Cerebellar cortex (tissue), 1 donor: ENCODE results near the gene FUT2.
A peak's percentile ranks its signal among the peaks of the same experiment; 100 is the strongest.

Source experiments
- DNase-seq: peaks from one replicate; pipeline ENCODE4 v3.0.0-alpha.2; 2015; ENCODE audit warnings: low spot score

The FUT2 gene

GRCh38 chr19:48750771-48751504 is 55.2 kb downstream of the FUT2 start:
- no peak for DNase-seq

GRCh38 chr19:48751845-48752495 is 56.2 kb downstream of the FUT2 start:
- peak; percentile 48 for DNase-seq

DNA sequence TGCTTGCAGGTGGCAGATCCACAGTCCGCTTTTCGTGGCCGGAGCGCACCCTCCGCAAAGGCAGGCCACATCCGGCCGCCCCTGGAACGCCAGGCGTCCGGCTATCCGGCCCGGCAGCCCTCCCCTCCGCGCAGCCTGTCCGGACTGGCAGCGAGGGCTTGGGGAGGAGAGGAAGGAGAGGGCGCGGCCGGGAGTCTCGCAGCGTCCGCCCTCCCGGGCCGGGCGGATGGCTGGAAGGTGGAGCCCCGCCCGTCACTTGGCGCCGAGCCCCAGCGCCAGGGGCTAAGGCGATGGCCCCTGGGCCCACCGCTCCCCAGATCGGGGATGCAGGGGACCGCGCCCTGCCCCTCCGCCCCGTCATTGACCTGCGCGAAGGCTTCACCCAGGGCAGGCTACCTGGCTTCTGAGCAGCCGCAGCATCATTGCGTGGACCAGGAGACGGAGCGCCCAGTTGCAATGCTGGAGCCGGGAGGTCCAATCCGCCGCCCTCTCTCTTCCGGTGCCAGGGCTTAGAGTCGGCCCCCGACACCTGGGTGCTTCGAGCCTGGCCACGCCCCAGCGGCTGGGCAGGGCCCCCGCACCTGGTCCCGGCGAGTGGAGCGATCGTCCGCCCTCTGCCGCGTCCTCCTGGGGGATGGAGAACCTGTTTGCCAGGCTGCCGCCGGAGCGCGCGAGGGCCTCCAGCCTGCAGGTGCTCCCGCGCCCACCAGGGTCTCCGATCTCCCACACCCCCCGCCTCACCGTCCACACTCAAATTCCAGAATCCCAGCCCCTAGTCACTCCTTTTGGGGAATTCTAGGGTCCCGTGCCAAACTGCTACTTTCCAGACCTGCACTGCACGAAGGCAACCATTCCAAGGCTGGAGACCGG is 57.0 kb downstream of the FUT2 start, which contains the start of gene FUT1:
Gene FUT1 (minus strand): TSS at position 146 of the 870 bp plus-strand sequence. CDS start 1,360 bp downstream, outside the sequence.
- DNase-seq, result peak; percentile 77

DNA sequence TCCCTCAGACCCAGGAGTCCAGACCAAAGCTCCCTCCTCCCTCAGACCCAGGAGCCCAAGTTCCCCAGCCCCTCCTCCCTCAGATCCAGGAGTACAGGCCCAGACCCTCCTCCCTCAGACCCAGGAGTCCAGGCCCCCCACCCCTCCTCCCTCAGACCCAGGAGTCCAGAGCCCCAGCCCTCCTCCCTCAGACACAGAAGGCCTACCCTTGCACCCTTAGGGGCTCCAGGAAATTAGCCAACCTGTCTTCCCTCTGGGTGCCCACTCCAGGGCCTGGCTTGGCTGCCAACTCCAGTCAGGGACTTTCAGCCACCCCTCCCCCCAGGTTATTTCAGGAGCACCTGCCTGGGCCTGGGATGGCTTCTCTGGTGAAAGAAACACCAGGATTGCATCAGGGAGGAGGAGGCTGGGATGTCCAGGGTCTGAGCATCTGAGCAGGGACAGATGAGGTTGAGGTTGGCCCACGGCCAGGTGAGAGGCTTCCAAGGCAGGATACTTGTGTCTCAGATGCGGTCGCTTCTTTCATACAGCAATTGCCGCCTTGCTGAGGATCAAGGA is 59.4 kb downstream of the FUT2 start, which contains the start of gene FGF21:
Gene FGF21 (plus strand): TSS at position 441 of the 558 bp plus-strand sequence. CDS start 713 bp downstream, outside the sequence.
- DNase-seq, result no peak
